ENCODE measurements around the gene CLCN7.
A peak's percentile ranks its signal among the peaks of the same experiment; 100 is the strongest.

CLCN7 gene

GRCh38 chr16:1474796-1475551, at the start of gene CLCN7:
TSS of gene CLCN7 (minus strand) at chr16:1475028. CDS start at chr16:1474974, 54 bp downstream.
- no peak for TF ChIP-seq CTCF (conservative IDR thresholded peaks at IDR 0.05; ENCODE audit: low read length)
- H3K4me3 ChIP-seq (ENCODE audit: low read length) = peak within 1 kb of the TSS; percentile 63
- peak; percentile 84 for DNase-seq (ENCODE audit: low read depth)

GRCh38 chr16:1524366-1524765, 49.5 kb upstream of the CLCN7 start:
- no peak for TF ChIP-seq CTCF (conservative IDR thresholded peaks at IDR 0.05; ENCODE audit: low read length)
- H3K4me3 ChIP-seq (ENCODE audit: low read length) = no peak overlapping the region
- DNase-seq (ENCODE audit: low read depth) = no peak

- DNase-seq (ENCODE audit: low read depth) = no peak
- no peak for TF ChIP-seq CTCF (conservative IDR thresholded peaks at IDR 0.05; ENCODE audit: low read length)
- no peak overlapping the region for H3K4me3 ChIP-seq (ENCODE audit: low read length)
These were observed 48.9 kb upstream of the CLCN7 start for GRCh38 chr16:1523581-1524245.

DNA sequence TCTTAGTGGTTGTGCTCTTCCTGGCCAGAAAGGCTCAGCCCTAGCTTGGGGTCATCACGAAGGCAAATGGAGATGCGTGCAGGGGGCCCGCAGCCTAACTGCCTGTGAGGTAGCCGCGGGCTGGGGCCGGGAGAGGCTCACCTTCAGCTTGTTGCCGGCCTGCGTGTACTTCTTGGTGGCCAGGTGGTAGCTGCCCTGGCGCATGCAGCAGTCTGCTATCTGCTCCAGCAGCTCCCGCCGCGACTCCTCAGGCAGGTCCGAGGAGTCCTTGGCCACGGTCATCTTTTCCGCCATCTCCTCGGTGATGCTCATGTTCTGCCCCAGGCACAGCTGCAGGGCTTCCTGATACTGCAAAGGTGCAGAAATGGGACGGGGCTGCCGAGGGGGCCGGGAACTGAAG, 45.6 kb upstream of the CLCN7 start:
- DNase-seq (ENCODE audit: low read depth) = no peak
- no peak for TF ChIP-seq CTCF (conservative IDR thresholded peaks at IDR 0.05; ENCODE audit: low read length)
- H3K4me3 ChIP-seq (ENCODE audit: low read length) = no peak overlapping the region

DNA sequence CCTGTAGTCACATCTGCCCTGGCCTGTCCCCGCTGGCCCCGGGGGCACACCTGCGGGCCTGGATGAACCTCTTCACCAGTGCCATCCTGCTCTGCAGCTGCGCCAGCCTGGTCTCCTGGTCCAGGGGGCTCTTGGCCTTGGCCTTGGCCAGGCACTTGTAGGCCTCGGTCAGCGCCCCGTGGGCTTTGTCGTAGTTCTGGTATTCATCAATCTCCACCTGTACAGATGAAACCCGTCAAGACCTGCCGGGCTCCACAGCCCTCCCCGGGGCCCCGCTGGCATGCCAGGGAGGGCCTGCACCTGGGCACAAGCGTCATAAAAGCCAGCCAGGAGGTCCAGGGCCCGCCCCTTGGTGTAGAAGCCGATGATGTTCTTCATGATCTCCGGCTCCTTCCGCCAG, 45.0 kb upstream of the CLCN7 start:
- H3K4me3 ChIP-seq (ENCODE audit: low read length) = no peak overlapping the region
- DNase-seq (ENCODE audit: low read depth) = no peak
- TF ChIP-seq CTCF (conservative IDR thresholded peaks at IDR 0.05; ENCODE audit: low read length) = no peak

DNA sequence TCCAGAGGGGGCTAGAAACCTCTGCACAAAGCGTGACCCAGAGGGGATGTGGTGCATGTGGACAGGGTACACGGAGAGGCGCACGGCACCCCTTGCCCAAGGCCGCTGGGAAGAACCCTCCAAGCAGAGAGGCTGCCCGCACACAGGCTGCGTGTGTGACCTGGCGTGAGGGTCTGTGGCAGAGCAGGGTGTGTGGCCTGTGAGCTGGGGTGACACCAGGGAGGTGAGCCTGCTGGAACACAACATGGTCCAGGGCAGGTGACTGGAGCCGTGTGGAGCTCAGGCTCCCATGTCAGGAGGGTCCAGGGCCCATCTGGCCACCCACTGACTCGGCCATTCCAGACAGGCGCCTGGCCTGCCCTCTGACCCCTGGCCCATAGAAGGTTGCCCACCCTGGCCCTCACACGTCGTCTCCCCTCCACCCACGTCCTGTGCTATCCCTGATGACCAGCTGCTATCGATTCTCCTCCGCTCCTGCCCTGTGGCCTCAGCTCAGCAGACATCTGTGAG, 43.9 kb upstream of the CLCN7 start:
- TF ChIP-seq CTCF (conservative IDR thresholded peaks at IDR 0.05; ENCODE audit: low read length) = no peak
- DNase-seq (ENCODE audit: low read depth) = no peak
- H3K4me3 ChIP-seq (ENCODE audit: low read length) = no peak overlapping the region

DNA sequence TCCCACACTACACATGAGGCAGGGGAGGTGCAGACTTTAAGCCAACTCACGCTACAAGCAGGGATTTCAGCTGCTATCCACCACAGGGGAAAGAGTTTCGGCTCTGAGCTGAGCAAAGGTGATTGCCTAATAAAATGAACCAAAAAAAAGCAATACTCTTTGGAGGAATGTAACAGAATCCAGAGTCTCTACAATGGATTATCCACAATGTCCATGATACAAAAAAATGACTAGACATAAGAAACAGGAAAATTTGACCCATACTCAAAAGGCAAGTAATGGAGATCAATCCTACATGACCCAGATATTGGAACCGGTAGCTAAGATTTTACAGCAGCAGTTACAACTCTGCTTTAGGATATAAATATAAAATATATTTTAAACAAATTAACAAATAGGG, 39.7 kb upstream of the CLCN7 start:
- no peak overlapping the region for H3K4me3 ChIP-seq (ENCODE audit: low read length)
- DNase-seq (ENCODE audit: low read depth) = no peak
- no peak for TF ChIP-seq CTCF (conservative IDR thresholded peaks at IDR 0.05; ENCODE audit: low read length)

Measured in AG10803 (cell line).